ENCODE results near the gene SNAPC1.

GRCh38 chr14:61742371-61742770 lies 19.8 kb upstream of the SNAPC1 start:
- TF ChIP-seq POLR2A (IDR thresholded peaks at IDR 0.05; ENCODE audit: low read depth, low read length), result no peak
- no peak for TF ChIP-seq POLR2AphosphoS5 (IDR thresholded peaks at IDR 0.05; ENCODE audit: low read depth, low read length)
- no peak for TF ChIP-seq TAF1 (IDR thresholded peaks at IDR 0.05; ENCODE audit: borderline replicate concordance, low read depth, low read length)
